GM04503 (cell line): ENCODE measurements around the gene OR2A2.

ENCODE experiments used
- DNase-seq: peaks from one replicate; pipeline ENCODE4 v3.0.0-alpha.2; 2012; ENCODE audit warnings: low read depth

Gene OR2A2

DNA sequence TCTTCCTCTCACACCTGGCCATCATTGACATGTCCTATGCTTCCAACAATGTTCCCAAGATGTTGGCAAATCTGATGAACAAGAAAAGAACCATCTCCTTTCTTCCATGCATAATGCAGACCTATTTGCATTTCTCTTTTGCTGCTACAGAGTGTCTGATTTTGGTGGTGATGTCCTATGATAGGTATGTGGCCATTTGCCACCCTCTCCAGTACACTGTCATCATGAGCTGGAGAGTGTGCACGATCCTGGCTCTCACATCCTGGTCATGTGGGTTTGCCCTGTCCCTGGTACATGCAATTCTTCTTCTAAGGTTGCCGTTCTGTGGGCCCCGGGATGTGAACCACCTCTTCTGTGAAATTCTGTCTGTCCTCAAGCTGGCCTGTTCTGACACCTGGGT, 32.8 kb downstream of the OR2A2 start:
- no peak for DNase-seq

GRCh38 chr7:144144426-144144825, 35.0 kb downstream of the OR2A2 start:
- DNase-seq = no peak

DNA sequence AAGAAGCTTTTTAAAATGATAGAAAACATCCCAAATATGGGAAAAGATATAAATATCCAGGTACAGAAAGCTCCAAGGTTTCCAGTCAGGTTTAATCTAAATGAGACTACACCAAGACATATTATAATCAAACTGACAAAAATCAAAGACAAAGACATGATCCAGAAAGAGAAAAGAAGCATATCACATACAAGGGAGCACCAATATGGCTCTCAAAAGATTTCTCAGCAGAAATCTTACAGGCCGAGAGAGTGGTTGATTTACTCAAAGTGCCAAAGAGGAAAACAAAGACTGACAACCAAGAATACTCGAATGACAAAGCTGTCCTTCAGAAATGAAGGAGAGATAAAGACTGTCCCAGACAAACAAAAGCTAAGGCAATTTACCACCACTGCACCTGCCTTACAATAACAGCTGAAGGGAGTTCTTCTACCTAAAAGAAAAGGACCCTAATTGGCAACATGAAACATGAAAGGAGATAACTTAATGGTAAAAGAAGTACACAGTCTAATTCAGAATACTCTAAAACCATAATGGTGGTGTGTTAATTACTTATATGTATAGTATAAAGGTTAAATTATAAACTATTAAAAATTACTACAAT, 38.9 kb downstream of the OR2A2 start:
- DNase-seq = no peak

GRCh38 chr7:144158861-144159260, 49.5 kb downstream of the OR2A2 start:
- DNase-seq = no peak
